Glomerular endothelial cell (primary cell): ENCODE results near the gene VENTX. TPM values are rescaled to one million over a fixed set of nuclear protein-coding genes. Genes with fewer than 3 reads are reported as not detected.
"Not testable (repeated sequence)": the region's sequence is repeated elsewhere in the genome, so short reads cannot be mapped to it uniquely, and the experiment has no call there.

Source experiments
- DNase-seq: peaks from one replicate; pipeline ENCODE4 v3.0.0-alpha.2; 2011; ENCODE audit warnings: low read depth, low spot score; ENCODE audit errors: extremely low read depth
- total RNA-seq: library from RNA; depleted of rRNA; stranded (reverse); fragments of >200 nt; gene quantifications from 2 replicates; pipeline ENCODE4 v1.2.3, GENCODE V29; 2015

VENTX gene
- total RNA-seq, 1 donor from 2014 or later: not detected

DNA sequence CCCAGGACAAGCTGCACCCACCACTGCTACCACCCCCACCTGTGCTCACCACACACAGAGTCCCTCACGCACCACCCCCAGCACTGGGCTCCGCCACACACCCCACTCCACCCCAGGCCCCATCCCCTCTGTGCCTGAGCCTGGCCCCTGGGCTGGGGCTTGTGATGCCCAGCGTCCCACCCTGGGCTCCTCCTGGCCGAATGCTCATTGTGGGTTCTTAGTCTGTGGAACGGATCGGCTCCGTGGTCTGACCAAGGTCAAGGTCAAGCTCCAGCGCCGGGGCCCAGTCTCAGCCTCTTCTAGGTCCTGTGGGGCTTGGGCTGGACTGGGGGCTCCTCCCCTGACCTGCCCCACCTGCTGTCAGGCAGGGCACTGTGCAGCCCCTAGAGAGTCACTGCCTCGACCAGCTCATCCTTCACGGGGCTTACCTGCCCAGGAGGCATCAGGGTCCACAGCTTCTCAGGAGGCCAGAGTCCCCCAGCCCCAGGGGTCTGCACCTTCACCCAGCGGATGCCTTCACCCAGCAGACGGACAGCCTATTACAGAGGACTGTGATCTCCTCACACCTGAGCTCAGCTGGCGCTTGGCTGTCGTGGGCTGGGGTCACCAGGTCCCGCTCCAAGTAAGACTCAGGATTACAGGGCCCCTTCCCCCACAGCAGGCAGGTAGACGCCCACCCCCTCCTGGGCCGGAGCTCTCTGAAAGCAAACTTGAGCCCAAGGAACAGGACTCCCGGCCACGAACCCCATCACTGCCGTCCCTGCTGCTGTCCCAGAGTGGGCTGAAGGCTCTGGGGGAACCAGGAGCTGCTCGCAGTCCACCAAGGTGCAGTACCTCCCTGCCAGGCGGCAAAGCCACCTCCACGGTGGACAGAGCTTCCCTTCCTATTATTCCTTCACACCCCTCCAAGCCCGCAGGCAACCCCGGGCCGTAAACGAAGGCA is 22.9 kb upstream of the VENTX start:
- DNase-seq: no peak

DNA sequence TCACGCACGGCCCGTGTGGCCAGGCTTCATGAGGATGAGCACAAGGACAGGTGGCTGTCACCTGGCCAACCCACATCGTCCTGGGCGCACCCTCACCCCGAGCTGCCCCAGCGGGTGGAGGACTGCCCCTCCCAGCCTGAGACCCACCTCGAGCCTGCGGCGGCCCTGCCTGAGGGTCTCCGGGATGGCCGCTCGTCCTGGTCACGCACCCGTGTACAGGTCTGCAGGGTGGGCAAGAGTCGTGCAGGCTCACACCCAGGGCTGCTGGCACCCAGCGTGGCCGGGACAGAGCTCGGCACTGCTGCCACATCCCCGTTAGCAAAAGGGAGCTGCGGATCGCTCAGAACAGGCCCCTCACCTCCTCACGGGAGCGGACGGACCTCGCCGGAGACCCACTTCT is 22.1 kb upstream of the VENTX start:
- DNase-seq: no peak

DNA sequence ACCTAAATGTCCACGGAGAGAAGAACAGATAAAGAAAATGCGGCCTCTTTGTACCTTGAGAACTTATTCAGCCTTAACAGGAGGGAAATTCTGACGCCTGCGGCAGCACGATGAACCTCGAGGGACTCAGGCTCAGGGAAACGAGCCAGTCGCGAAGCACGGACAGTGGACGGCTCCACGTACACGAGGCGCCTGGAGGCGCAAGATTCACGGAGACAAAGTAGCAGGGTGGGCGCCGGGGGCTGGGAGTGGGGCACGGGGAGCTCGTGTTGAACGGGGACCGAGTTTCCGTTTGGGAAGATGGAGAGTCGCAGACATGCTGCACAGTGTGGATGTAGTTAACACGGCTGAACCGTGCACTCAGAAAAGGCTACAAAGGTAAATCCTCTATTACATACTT is 20.9 kb upstream of the VENTX start:
- no peak for DNase-seq

DNA sequence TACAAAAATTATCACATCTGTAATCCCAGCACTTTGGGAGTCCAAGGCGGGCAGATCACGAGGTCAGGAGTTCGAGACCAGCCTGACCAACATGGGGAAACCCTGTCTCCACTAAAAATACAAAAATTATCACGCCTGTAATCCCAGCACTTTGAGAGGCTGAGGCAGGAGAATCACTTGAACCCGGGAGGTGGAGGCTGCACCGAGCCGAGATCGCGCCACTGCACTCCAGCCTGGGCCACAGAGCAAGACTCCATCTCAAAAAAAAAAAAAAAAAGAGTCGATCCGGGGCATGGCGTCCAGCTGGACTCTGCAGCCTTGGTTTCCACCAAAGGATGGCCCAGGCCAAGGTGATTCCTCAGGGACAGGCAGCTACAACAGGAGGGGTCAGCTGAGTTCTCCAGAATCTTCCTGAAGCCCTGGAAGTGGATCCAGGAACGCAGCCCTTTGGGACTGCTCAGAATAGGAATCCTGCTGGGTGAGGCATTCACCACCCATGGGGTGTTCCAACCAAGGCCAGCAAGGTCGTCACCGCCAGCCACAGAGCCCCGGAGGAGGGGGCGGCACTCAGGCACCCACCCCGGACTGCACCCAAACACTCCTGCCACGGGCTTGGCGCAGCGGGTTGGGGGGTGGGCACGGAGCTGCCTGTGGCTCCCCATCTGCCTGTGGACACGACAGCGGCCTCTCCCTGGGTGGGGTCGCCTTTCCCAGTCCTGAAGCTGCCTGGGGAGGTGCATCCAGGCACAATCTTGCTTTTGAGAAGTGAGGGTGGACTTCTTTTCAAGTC is 19.7 kb upstream of the VENTX start:
- DNase-seq: no peak

DNA sequence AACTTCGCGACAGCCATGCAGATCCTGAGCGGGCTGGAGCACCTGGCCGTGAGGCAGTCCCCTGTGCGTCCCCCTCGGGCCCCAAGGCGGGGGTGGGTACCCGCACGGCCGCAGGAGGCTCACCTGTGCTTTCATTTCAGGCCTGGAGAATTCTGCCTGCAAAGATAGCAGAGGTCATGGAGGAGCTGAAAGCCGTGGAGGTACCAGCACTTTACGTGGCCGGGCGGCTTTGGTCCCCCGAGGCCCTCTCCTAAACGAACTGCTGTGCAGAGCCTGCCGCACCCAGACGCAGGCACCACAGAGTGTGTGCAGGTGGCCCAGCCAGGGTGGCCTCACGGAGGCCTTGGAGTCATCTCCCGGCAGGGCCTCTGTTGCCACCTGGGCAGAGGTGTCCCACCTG is 18.8 kb upstream of the VENTX start:
- no peak for DNase-seq

DNA sequence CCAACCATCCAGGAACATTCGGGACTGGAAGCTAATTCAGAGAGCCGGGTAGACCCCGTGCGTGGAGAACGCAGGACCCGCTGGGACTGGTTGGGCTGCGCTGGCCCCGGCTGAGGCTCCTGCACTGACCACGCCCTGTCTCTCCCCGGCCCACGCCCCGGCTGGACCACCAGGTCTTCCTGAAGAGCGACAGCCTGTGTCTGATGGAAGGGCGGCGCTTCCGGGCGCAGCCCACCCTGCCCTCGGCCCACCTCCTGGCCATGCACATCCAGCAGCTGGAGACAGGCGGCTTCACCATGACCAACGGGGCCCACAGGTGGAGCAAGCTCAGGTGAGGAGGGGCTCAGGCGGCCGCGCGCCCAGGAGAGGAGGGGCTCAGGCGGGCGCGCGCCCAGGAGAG is 17.9 kb upstream of the VENTX start:
- DNase-seq: no peak

DNA sequence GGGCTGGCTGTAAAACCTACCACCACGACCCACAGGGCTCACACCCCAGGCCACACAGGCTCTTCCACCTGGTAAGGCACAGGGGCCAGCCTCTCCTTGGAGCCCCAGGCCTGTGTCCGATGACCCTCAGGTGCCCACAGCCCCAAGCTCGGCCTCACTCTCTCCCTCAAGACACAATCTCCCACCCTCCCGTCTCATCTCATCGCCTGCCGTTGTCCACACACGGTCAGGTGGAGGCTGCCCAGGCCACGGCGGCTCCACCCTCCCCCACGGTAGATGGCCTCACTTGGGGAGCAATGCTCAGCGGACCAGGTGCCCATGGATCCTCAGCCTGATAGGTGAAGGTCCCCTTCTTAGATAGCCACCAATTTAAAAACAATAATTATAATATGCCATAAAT is 16.3 kb upstream of the VENTX start:
- no peak for DNase-seq

DNA sequence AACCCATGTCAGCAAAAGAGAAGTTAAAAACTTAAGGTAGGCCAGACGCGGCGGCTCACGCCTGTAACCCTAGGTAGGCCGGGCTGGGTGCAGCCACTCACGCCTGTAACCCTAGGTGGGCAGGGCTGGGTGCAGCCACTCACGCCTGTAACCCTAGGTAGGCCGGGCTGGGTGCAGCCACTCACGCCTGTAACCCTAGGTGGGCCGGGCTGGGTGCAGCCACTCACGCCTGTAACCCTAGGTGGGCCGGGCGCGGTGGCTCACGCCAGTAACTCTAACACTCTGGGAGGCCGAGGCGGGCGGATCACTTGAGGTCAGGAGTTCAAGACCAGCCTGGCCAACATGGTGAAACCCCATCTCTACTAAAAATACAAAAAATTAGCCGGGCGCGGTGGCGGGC is 15.9 kb upstream of the VENTX start:
- DNase-seq: not testable (repeated sequence)

DNA sequence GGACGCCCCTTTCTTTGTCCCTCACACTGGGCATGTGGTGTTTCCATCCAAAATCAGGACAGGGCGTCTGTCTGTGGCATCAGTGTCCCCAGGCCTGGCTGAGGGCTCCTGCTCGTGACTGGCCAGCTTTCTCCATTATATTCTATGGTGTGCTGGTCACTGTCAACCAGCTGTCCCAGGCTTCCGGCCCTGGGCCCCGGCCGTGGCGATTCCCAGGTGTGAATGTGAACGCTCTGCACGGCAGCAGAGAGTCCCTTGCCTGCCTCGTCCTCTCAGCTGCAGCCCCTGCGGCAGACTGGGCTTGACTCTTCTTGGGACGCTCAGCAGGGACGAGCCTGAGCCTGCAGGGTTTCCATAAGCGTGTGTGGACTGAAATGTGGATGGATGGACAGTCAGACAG is 13.6 kb upstream of the VENTX start:
- DNase-seq: no peak

DNA sequence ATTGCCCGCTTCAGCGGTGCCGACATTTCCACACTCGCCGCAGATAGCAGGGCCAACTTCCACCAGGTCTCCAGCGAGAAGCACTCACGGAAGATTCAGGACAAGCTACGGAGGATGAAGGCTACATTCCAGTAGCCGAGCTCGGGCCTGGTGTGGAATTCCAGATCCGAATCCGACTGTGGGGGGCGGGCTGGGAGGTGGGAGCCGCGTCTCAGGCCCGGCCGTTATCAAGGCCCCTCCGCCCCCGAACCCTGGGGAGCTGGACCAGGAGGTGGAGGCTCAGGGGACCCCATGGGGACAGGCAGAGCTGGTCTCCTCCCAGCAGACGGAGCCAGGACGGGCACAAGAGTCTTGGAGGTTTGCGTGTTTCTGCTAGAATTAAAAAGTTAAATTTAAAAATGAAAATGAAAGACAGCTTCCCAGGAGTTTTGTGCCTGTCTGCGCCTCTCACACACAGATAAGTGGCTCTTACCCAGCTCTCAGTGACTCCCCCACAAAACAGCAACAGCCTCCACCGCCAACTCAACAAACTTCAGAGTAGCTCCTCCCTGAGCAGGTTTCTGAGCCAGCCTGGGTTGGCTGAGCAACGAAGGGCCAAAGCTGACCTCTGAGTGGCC is 12.8 kb upstream of the VENTX start:
- DNase-seq: no peak

DNA sequence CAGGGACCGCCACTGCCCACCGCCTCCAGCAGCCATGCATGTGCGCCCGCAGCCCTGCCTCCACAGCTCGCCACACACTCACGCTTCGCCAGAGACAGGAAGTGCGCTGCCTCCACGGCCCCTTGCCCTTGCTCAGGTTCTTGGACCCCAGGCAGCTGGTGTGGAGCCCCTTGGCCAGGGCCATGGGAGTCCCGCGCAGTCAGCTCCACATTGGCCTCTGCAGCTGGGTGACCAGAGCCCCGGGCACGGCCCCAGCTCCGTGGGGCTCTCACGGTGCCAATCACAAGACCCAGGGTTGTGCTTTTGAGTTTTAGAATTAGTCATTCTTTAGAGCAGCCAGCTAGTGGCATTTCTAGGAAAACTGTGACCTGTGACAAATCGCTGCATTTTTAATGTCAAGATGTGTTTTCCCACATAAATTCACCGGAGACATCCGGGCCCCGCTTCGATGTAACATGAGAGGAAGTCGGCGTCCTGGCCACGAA is 11.9 kb upstream of the VENTX start:
- no peak for DNase-seq

DNA sequence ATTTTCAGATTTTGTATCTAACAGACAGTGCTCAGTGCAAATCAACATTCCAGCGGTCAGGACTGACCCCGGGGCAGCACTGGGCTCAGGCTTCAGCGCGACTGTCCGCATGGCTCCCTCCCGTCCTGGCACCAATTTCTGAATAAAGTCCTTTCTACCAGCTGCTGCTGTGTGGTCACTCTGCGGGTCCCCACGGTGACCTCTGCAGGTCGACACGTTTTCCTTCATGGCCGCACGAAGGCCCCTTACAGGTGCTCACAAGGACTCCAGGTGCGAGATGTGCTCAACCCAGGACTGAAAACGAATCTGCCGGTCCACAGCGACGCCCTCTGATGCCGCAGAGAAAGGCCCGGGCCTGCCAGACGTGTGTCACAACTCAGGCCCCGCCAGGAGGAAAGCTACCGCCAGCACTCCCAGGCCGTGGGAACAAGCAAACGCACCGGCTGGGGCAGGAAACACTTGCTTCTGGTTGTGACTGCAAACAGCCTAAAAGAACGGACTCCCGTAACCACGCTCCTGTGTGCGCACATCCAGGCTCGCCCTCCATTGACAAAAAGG is 11.3 kb upstream of the VENTX start:
- DNase-seq: no peak

DNA sequence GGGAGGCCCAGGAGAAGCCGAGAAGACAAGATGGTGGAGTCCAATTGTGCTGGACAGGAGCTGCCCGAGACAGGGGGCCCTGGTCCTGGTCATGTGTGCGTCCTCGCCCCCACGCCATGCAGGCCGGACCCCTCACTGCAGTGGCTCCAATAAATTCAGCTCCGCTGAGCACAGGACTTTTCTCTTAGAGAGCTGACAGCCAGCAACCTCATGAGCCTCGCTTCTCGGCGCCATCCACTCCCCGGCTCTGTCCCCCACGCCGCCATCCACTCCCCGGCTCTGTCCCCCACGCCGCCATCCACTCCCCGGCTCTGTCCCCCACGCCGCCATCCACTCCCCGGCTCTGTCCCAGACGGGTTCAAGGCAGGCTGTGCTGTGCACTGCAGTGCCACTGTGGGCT is 10.4 kb upstream of the VENTX start:
- no peak for DNase-seq

DNA sequence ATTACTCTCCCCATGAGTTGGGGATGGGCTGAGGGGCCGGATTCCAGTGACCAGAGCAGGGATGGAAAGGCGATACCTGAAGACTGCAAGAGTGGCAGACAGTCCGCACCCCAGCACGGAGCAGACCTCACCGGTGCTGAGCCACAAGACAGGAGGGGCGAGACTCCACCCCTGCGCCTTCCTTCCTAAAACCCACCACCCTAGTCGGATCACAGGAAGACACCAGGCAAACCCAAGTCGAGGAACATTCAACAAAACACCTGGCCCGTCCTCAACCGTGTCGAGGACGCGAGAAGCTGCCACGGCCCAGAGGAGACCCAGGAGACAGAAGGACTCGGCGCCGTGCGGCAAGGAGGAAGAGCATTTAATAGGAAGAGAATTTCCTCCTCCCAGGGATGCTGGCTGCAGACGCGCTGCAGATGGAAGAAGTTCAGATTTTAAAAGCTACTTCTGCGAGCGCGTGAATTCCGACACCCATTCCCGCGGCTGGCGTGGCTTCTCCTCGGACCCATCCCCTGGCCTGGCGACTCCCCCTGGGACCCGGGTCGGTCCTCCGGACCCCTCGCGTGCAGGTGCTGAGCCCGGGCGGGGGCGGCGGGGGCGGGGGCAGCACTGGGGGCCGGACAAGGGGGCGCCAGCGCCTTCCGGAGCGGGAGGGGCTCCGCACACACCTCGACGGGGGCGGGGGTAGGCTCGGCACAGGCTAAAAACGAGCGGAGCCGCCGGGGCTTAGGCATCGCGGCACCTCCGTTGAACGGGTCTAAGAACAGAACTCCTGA is 8.2 kb upstream of the VENTX start:
- no peak for DNase-seq

DNA sequence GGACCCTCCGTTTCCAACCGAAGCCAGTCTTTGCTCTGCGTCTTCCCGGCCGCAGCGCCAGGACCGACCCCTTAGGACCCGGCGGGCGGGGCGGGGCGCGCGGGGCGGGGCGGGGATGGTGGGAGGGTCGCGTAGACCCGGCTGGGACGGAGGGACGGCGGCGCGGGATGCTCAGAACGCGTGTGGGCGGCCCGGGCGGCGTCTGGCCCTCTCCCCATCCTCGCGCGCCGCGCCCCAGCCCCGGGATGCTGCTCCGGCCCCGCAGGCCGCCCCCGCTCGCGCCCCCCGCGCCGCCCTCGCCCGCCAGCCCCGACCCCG is 7.7 kb upstream of the VENTX start, which contains the start of gene UTF1:
UTF1 (plus strand) TSS at position 174 of the 318 bp plus-strand sequence; CDS start at position 246, 72 bp downstream.
- no peak for DNase-seq

DNA sequence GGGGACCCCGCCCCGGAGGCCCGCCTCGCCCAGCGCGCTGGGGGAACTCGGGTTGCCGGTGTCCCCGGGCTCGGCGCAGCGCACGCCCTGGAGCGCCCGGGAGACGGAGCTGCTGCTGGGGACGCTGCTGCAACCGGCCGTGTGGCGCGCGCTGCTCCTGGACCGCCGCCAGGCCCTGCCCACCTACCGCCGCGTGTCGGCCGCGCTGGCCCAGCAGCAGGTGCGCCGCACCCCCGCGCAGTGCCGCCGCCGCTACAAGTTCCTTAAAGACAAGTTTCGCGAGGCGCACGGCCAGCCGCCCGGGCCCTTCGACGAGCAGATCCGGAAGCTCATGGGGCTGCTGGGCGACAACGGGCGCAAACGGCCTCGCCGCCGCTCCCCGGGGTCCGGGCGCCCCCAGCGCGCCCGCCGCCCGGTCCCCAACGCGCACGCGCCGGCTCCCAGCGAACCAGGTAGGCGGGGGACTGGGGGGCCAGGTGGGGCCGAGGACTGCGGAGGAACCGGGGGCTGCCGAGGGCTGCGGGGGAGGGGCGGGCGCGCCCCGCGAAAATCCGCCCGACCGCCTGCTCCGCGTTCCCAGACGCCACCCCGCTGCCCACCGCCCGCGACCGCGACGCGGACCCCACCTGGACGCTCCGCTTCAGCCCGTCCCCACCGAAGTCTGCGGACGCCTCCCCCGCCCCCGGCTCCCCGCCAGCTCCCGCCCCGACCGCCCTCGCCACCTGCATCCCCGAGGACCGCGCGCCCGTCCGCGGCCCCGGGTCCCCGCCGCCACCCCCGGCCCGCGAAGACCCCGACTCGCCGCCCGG is 7.1 kb upstream of the VENTX start:
- no peak for DNase-seq

DNA sequence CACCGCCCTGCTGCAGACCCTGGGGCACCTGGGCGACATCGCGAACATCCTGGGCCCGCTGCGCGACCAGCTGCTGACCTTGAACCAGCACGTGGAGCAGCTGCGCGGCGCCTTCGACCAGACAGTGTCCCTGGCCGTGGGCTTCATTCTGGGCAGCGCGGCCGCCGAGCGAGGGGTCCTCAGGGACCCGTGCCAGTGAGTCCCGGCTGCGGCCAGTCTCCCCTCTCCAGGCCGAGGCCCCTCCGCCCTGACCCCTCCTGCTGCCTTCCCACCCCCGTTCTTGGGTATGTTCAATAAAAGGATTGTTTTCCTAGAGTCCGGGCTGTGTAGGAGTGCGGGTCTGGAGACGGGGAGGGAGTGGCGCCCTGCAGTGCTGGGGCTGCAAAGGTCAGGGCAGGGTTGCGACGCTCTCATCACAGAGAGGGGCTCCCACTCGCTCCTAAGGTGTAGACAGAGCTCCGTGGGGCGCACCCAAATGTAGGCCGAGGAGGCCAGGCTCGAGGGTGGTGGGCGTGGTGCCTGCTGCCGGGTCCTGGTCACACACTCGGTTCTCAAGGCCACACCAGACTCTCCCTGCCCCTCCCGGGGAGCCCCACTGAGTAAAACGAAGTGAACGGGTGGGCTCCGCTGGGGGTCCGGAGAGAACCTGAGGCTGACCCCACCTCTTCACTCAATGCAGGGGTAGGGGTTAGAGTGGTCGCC is 6.3 kb upstream of the VENTX start:
- no peak for DNase-seq

DNA sequence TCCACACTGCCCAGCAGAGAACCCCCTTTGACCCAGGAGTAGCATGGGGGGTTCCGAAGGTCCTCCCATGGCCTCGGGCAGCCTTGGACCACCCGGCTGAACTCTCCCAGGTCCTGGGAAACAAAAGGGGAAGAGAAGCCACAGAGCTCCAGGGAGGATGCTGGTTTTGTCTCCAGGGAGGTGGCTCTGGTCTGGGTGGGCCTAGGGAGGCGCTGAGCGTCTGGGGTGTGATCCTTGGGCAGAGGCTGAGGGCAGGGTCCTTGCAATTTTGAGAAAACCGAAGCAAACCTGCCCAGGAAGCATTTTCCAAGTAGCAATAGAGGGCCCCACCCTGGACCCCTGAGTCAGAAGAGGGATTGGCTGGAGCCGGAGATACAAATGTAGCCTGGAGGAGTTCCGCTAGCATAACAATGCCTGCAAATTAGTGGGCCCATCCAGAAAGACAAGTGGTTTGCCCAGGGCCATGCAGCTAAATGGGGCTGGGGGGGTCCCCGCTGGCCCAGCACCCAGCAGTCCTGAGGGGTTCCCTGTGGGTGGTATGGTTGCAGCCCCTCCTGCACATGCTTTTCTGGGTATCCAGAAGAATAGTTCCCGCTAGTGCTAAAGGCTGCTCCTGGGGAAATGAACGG is 5.6 kb upstream of the VENTX start:
- no peak for DNase-seq
